Stimulated activated CD8-positive, alpha-beta memory T cell treated with anti-CD3 and anti-CD28 coated beads, Interleukin-7, amount 100 ng/mL, for 1 hour (primary cell): ENCODE measurements around the gene ENTPD2.

ENCODE experiments used
- DNase-seq, 2 donors: peaks; one replicate each; pipeline ENCODE4 v3.0.0-alpha.2; 2020; ENCODE audit warnings: low read depth in 2 of 2

Gene ENTPD2

GRCh38 chr9:137079401-137079787, 25.5 kb upstream of the ENTPD2 start:
- DNase-seq, result no peak

- no peak for DNase-seq
These were observed 25.0 kb upstream of the ENTPD2 start for GRCh38 chr9:137078701-137079400.

GRCh38 chr9:137077758-137078693, 24.2 kb upstream of the ENTPD2 start:
- no peak for DNase-seq

GRCh38 chr9:137077010-137077747, 23.3 kb upstream of the ENTPD2 start, which contains the start of gene UAP1L1:
Gene UAP1L1 (plus strand): TSS chr9:137077517. CDS start chr9:137077533, 16 bp downstream.
- no peak for DNase-seq

GRCh38 chr9:137076636-137077009, 22.8 kb upstream of the ENTPD2 start:
- no peak for DNase-seq

- no peak for DNase-seq
These were observed 21.5 kb upstream of the ENTPD2 start for GRCh38 chr9:137075275-137075775.

GRCh38 chr9:137074657-137075274, 20.9 kb upstream of the ENTPD2 start:
- no peak for DNase-seq

- DNase-seq, result no peak
These were observed 20.1 kb upstream of the ENTPD2 start for GRCh38 chr9:137073992-137074399.

- no peak for DNase-seq
These were observed 17.4 kb upstream of the ENTPD2 start for GRCh38 chr9:137071282-137071681.

- DNase-seq, result no peak
These were observed 17.0 kb upstream of the ENTPD2 start for GRCh38 chr9:137070906-137071275.

GRCh38 chr9:137070201-137070905, 16.5 kb upstream of the ENTPD2 start, which contains the start of gene SAPCD2:
Gene SAPCD2 (minus strand): TSS chr9:137070557. CDS start chr9:137070460, 97 bp downstream.
- peak; percentile 63 for DNase-seq

GRCh38 chr9:137069508-137070091, 15.7 kb upstream of the ENTPD2 start:
- no peak for DNase-seq

- DNase-seq, result no peak
These were observed 15.0 kb upstream of the ENTPD2 start for GRCh38 chr9:137068539-137069507.

GRCh38 chr9:137067860-137068538, 14.1 kb upstream of the ENTPD2 start:
- DNase-seq, result peak; percentile 65 to 78

- DNase-seq, result no peak
These were observed 12.4 kb upstream of the ENTPD2 start for GRCh38 chr9:137066096-137066861.

- no peak for DNase-seq
These were observed 11.6 kb upstream of the ENTPD2 start for GRCh38 chr9:137065336-137065967.

GRCh38 chr9:137064880-137065164, 11.0 kb upstream of the ENTPD2 start:
- no peak for DNase-seq
